H9 (cell line): Measurements from ENCODE around the gene GCM1. TPM values are rescaled to one million over a fixed set of nuclear protein-coding genes. Genes with fewer than 3 reads are reported as not detected.

Experiments
- DNase-seq: peaks from one replicate; pipeline ENCODE4 v3.0.0-alpha.2; 2017
- H2AFZ ChIP-seq: one replicate; pipeline ENCODE4 v1.6.1; 2013; ENCODE audit warnings: mild to moderate bottlenecking, low read length, control low read depth, moderate library complexity
- H2AK5ac ChIP-seq: 2 replicates; pipeline ENCODE4 v1.6.1; 2013; ENCODE audit warnings: low read length, control low read depth, mixed read lengths; ENCODE audit not compliant: insufficient read length
- H2BK120ac ChIP-seq: one replicate; pipeline ENCODE4 v1.6.1; 2013; ENCODE audit warnings: low read depth, mild to moderate bottlenecking, low read length, control low read depth, inconsistent platforms; ENCODE audit not compliant: poor library complexity, severe bottlenecking
- H2BK12ac ChIP-seq: 2 replicates; pipeline ENCODE4 v1.6.1; 2013; ENCODE audit warnings: low read length, control low read depth, mixed read lengths, low read depth; ENCODE audit not compliant: insufficient read length
- H2BK15ac ChIP-seq: 2 replicates; pipeline ENCODE4 v1.6.1; 2013; ENCODE audit warnings: low read depth, low read length, control low read depth
- H2BK20ac ChIP-seq: one replicate; pipeline ENCODE4 v1.6.1; 2013; ENCODE audit warnings: low read depth, mild to moderate bottlenecking, low read length, control low read depth, inconsistent platforms; ENCODE audit not compliant: poor library complexity, severe bottlenecking
- H2BK5ac ChIP-seq: 2 replicates; pipeline ENCODE4 v1.6.1; 2013; ENCODE audit warnings: low read length, control low read depth, mixed read lengths; ENCODE audit not compliant: insufficient read length
- H3K14ac ChIP-seq: 2 replicates; pipeline ENCODE4 v1.6.1; 2013; ENCODE audit warnings: low read length, control low read depth; ENCODE audit not compliant: insufficient read depth
- H3K18ac ChIP-seq: 2 replicates; pipeline ENCODE4 v1.6.1; 2013; ENCODE audit warnings: low read depth, mild to moderate bottlenecking, mixed read lengths, low read length, control low read depth; ENCODE audit not compliant: insufficient read length
- H3K23ac ChIP-seq: 2 replicates; pipeline ENCODE4 v1.6.1; 2013; ENCODE audit warnings: low read length, control low read depth, mixed read lengths, low read depth; ENCODE audit not compliant: insufficient read length
- H3K23me2 ChIP-seq: 2 replicates; pipeline ENCODE4 v1.6.1; 2013; ENCODE audit warnings: low read depth, mild to moderate bottlenecking, mixed read lengths, low read length, control low read depth; ENCODE audit not compliant: insufficient read length, poor library complexity, severe bottlenecking
- H3K27ac ChIP-seq: 2 replicates; pipeline ENCODE4 v1.5.1; 2013; ENCODE audit warnings: low read length, control low read depth, mixed read lengths, low read depth; ENCODE audit not compliant: insufficient read length
- H3K27me3 ChIP-seq: 2 replicates; pipeline ENCODE4 v1.6.1; 2013; ENCODE audit warnings: low read length, control low read depth, inconsistent platforms; ENCODE audit not compliant: insufficient read depth
- H3K4ac ChIP-seq: 2 replicates; pipeline ENCODE4 v1.6.1; 2013; ENCODE audit warnings: low read depth, mild to moderate bottlenecking, control low read depth, inconsistent platforms, low read length, moderate library complexity
- H3K4me1 ChIP-seq: 2 replicates; pipeline ENCODE4 v1.6.1; 2013; ENCODE audit warnings: low read length, control low read depth, inconsistent platforms; ENCODE audit not compliant: insufficient read depth
- H3K4me2 ChIP-seq: 2 replicates; pipeline ENCODE4 v1.6.1; 2013; ENCODE audit warnings: low read length, control low read depth, mixed read lengths; ENCODE audit not compliant: insufficient read length, insufficient read depth
- H3K56ac ChIP-seq: 2 replicates; pipeline ENCODE4 v1.6.1; 2013; ENCODE audit warnings: low read depth, mild to moderate bottlenecking, mixed read lengths, low read length, control low read depth; ENCODE audit not compliant: insufficient read length
- H3K79me1 ChIP-seq: 2 replicates; pipeline ENCODE4 v1.6.1; 2013; ENCODE audit warnings: low read depth, mild to moderate bottlenecking, moderate library complexity, low read length, control low read depth, inconsistent platforms; ENCODE audit not compliant: insufficient read depth, poor library complexity, severe bottlenecking
- H3K79me2 ChIP-seq: 2 replicates; pipeline ENCODE4 v1.6.1; 2013; ENCODE audit warnings: low read length, control low read depth, inconsistent platforms; ENCODE audit not compliant: insufficient read depth
- H3K9ac ChIP-seq: 2 replicates; pipeline ENCODE4 v1.6.1; 2013; ENCODE audit warnings: low read length, control low read depth, mixed read lengths; ENCODE audit not compliant: insufficient read length; ENCODE audit errors: extremely low read depth
- H3K9me3 ChIP-seq: one replicate; pipeline ENCODE4 v1.6.1; 2013; ENCODE audit warnings: low read depth, low read length, inconsistent platforms; ENCODE audit not compliant: control insufficient read depth
- H3T11ph ChIP-seq: one replicate; pipeline ENCODE4 v1.6.1; 2013; ENCODE audit warnings: mild to moderate bottlenecking, low read length, control low read depth, inconsistent platforms
- H4K20me1 ChIP-seq: one replicate; pipeline ENCODE4 v1.6.1; 2013; ENCODE audit not compliant: control insufficient read depth, insufficient read length, insufficient read depth
- H4K5ac ChIP-seq: 2 replicates; pipeline ENCODE4 v1.6.1; 2013; ENCODE audit warnings: low read depth, mild to moderate bottlenecking, mixed read lengths, low read length, control low read depth; ENCODE audit not compliant: insufficient read length
- H4K8ac ChIP-seq: replicated peaks from 2 replicates; pipeline ENCODE4 v1.6.1; 2013; ENCODE audit warnings: low read length, control low read depth, mixed read lengths, low read depth; ENCODE audit not compliant: insufficient read length
- H4K91ac ChIP-seq: 2 replicates; pipeline ENCODE4 v1.6.1; 2013; ENCODE audit warnings: low read depth, mild to moderate bottlenecking, moderate library complexity, mixed read lengths, low read length, control low read depth; ENCODE audit not compliant: insufficient read length
- H3K27ac Mint-ChIP-seq, 3 experiments: 2 replicates in 2 of 3; 3 replicates in 1 of 3; pipeline ENCODE4 v1.8.0; 2020 to 2021; ENCODE audit warnings: mixed read lengths in 3 of 3, mild to moderate bottlenecking in 1 of 3, moderate library complexity in 1 of 3
- H3K27me3 Mint-ChIP-seq: 2 replicates; pipeline ENCODE4 v1.8.0; 2021; ENCODE audit warnings: low read depth, mild to moderate bottlenecking, moderate library complexity, mixed read lengths
- H3K36me3 Mint-ChIP-seq, 3 experiments: 2 replicates in 2 of 3; 3 replicates in 1 of 3; pipeline ENCODE4 v1.8.0; 2020 to 2021; ENCODE audit warnings: low read depth in 3 of 3, mixed read lengths in 3 of 3; ENCODE audit not compliant: insufficient read depth in 1 of 3
- H3K4me1 Mint-ChIP-seq, 2 experiments: 2 replicates each; pipeline ENCODE4 v1.8.0; 2020; ENCODE audit warnings: mixed read lengths in 2 of 2
- H3K4me3 Mint-ChIP-seq, 2 experiments: 2 replicates in 1 of 2; 3 replicates in 1 of 2; pipeline ENCODE4 v1.8.0; 2020 to 2021; ENCODE audit warnings: mild to moderate bottlenecking in 2 of 2, mixed read lengths in 2 of 2, moderate library complexity in 1 of 2
- H3K9me3 Mint-ChIP-seq, 2 experiments: 2 replicates in 1 of 2; 3 replicates in 1 of 2; pipeline ENCODE4 v1.8.0; 2020; ENCODE audit warnings: mild to moderate bottlenecking in 2 of 2, mixed read lengths in 2 of 2, moderate library complexity in 1 of 2
- WGBS: extraction: QIAGEN DNeasy Blood & Tissue Kit; methylation state at CpG from one replicate; pipeline ENCODE4 v1.1.7; 2013; ENCODE audit warnings: missing lambda C conversion rate, low lambda C conversion rate, mixed read lengths; ENCODE audit not compliant: insufficient read length; ENCODE audit errors: extremely low coverage; 5-methylcytosine and 5-hydroxymethylcytosine counted together
- total RNA-seq: library from RNA; stranded (reverse); gene quantifications from 2 replicates; pipeline ENCODE4 v1.2.1, GENCODE V29; 2021
- TF ChIP-seq, protein P1 (sequence below): fragments of 200-600 bp; sonication (generic); conservative IDR thresholded peaks from 3 replicates; pipeline ENCODE4 v1.8.0; 2021; ENCODE audit warnings: antibody characterized with exemption, mild to moderate bottlenecking

GCM1 gene
- total RNA-seq, 1 experiment from 2014 or later: not detected

DNA sequence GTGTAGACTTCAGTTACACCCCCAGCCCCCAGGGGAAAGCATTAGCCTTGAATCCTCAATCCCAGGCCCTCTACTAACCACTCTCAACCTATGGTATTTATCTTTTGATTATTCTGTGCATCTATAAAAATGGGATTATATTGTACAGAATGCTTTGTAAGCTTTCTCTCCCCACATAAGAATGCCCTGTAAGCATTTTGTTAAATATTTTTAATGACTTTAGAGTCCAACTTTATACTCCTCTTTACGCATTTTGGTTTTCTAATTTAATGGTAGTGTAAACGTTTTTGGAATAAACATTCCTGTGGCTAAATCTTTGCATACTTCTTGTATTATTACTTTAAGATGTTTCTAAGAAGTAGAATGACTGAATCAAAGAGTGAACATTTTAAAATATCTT, 48.1 kb downstream of the GCM1 start:
- Histone ChIP-seq H4K8ac (no peak overlapping the region), H3K27me3 (no peaks in the 10 kb centered on the region), H2AK5ac (no peak overlapping the region), H3K9me3 (no peaks in the 10 kb centered on the region), H3K4me1 (no peaks in the 10 kb centered on the region), H3K9ac (no peak overlapping the region), H2BK12ac (no peak overlapping the region), H2BK20ac (no peak overlapping the region), H2BK5ac (no peak overlapping the region), H2BK15ac (no peak overlapping the region), H4K20me1 (no peaks in the 10 kb centered on the region), H4K91ac (no peak overlapping the region), H3K14ac (no peak overlapping the region), H2BK120ac (no peak overlapping the region), H3K23me2 (no peaks in the 10 kb centered on the region), H3K4ac (no peak overlapping the region), H3K23ac (no peak overlapping the region), H3T11ph (no peak overlapping the region), H3K4me2 (no peak overlapping the region), H3K56ac (no peak overlapping the region), H3K79me2 (no peaks in the 10 kb centered on the region), H3K27ac (no peak overlapping the region), H3K18ac (no peak overlapping the region), H4K5ac (no peak overlapping the region), H2AFZ (no peak overlapping the region), H3K79me1 (no peaks in the 10 kb centered on the region)
- H3K4me3 Mint-ChIP-seq: no peak overlapping the region
- H3K4me1 Mint-ChIP-seq: no peaks in the 10 kb centered on the region
- no CpG with 5 or more reads among the region's 2 CpGs for WGBS
- H3K27me3 Mint-ChIP-seq: no peaks in the 10 kb centered on the region
- H3K27ac Mint-ChIP-seq: no peak overlapping the region
- TF ChIP-seq, protein P1, sequence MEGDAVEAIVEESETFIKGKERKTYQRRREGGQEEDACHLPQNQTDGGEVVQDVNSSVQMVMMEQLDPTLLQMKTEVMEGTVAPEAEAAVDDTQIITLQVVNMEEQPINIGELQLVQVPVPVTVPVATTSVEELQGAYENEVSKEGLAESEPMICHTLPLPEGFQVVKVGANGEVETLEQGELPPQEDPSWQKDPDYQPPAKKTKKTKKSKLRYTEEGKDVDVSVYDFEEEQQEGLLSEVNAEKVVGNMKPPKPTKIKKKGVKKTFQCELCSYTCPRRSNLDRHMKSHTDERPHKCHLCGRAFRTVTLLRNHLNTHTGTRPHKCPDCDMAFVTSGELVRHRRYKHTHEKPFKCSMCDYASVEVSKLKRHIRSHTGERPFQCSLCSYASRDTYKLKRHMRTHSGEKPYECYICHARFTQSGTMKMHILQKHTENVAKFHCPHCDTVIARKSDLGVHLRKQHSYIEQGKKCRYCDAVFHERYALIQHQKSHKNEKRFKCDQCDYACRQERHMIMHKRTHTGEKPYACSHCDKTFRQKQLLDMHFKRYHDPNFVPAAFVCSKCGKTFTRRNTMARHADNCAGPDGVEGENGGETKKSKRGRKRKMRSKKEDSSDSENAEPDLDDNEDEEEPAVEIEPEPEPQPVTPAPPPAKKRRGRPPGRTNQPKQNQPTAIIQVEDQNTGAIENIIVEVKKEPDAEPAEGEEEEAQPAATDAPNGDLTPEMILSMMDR: no peak
- no peak for DNase-seq
- no peaks in the 10 kb centered on the region for H3K9me3 Mint-ChIP-seq
- peaks cover 4 to 41% (median 34%) of the 10 kb centered on the region in 3 experiments; a peak in 6 of 7 replicates for H3K36me3 Mint-ChIP-seq
